HUES48 (cell line): ENCODE data around the gene ZNF830.

Experiments
- H3K27ac ChIP-seq: one replicate; pipeline ENCODE4 v1.7.0; 2013; ENCODE audit warnings: low read depth, low read length, inconsistent platforms
- H3K27me3 ChIP-seq: 2 replicates; pipeline ENCODE4 v1.6.1; 2013; ENCODE audit warnings: mild to moderate bottlenecking, low read length; ENCODE audit not compliant: control insufficient read depth, insufficient read depth
- H3K36me3 ChIP-seq: 2 replicates; pipeline ENCODE4 v1.6.1; 2013; ENCODE audit warnings: low read length; ENCODE audit not compliant: control insufficient read depth, insufficient read depth
- H3K4me1 ChIP-seq: 2 replicates; pipeline ENCODE4 v1.6.1; 2013; ENCODE audit warnings: mild to moderate bottlenecking, low read length; ENCODE audit not compliant: control insufficient read depth, insufficient read depth
- H3K4me3 ChIP-seq: 2 replicates; pipeline ENCODE4 v1.5.1; 2013; ENCODE audit warnings: mild to moderate bottlenecking, low read depth, low read length
- H3K9ac ChIP-seq: 2 replicates; pipeline ENCODE4 v1.6.1; 2013; ENCODE audit warnings: mild to moderate bottlenecking, low read depth, low read length, moderate library complexity
- H3K9me3 ChIP-seq: 2 replicates; pipeline ENCODE4 v1.6.1; 2013; ENCODE audit warnings: low read length; ENCODE audit not compliant: control insufficient read depth, insufficient read depth

The ZNF830 gene

DNA sequence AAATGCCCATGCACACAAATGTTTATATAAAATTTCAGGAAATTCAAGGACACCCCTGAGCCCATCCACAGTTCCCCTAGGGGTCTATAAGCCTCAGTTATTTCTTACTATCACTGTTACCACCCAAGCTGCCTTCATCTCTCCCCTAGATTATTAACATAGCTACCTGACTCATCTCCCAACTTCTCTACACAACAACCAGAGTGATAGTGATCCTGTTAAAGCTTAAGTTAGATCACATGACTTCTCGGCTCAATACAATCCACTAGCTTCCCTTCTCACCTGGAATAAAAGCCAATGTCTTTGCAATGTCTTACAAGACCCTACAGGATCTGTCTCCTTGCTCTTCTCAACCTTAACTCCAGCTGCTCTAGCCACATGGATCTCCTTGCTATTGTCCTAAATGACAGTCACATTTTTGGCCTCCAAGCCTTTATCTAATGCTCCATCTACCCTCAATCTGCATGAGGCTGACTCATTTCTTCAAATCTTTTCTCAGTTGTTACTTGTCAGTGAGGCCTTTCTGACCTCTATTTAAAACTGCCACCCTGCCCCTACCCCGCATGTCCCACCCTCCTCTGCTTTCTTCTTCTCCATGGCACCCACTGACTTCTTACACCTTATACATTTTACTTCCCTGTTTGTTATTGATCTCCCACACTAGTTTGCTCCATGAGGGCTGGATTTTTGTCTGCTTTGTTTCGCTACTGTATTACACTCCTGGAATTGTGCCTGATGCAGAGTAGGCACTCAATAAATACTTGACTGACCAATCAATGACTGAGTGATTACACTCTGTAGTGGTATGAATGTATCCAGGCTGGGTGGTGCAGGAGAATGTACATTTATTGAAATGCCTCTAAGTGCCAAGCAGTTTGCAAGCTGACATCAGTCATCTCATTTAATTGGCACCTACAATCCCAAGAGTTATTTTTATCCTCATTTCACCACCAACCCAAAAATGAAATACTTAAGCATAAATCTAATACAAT lies 13.8 kb downstream of the ZNF830 start:
- Histone ChIP-seq H3K4me1 (peaks cover 7% of the 10 kb centered on the region; the same call in 1 of the 2 replicates), H3K27ac (no peak overlapping the region), H3K36me3 (no peaks in the 10 kb centered on the region), H3K9me3 (no peaks in the 10 kb centered on the region), H3K27me3 (no peaks in the 10 kb centered on the region), H3K9ac (no peak overlapping the region), H3K4me3 (no peak overlapping the region)

DNA sequence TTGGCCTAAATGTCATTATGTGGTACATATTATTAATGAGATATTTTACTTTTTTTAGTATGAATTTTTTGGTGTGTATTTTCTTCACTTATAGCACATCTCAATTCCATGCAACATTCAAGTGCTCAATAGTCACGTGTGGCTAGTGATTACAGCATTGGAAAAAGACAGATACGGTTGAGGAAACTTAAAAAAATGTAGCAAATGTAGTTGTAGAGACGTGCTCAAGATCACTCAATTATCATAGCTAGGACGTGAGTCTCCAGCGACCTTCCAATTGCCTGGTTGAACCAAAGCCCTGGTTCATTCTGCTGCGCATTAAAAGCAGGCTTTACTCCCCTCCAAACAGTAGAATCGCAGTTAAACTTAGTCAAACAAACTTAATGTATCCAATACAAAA lies 17.8 kb downstream of the ZNF830 start:
- Histone ChIP-seq H3K36me3 (peaks cover 21% of the 10 kb centered on the region), H3K27ac (no peak overlapping the region), H3K27me3 (no peaks in the 10 kb centered on the region), H3K9ac (no peak overlapping the region), H3K4me1 (peaks cover 15% of the 10 kb centered on the region; the same call in 1 of the 2 replicates), H3K4me3 (peak overlapping the region; percentile 74; the same call in 1 of the 2 replicates), H3K9me3 (no peaks in the 10 kb centered on the region)

DNA sequence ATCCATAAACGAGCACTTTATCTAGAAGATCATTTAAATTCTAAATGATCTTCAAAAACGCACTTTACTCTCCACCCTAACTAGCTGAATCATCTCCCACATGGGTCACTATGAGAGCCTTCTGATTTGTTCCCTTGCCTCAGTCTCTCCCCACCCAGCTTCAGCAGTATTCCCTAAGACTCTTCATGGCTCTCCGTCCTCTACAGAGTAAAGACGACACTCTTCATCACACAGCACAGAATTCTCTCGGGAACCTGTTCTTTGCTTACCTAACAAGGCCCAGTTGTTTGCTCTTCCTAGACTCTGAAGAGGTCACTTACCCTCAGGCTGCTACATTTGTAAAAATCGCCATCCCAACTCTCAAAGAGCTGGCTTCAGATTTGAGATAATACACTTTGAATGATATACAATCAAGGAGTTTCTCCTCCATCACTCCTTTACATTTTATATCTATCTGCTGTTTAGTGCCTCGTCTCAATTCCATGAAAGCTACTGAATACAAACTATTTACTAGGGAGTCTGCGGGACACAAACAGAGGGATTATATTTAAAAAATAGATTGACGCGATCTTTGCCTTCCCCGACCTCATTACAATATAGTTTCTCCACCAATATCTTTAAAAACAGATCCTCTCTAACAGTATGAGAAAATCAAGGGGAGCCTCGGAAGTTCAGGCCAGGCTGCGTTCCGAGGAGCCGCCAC lies 18.5 kb downstream of the ZNF830 start:
- H3K9ac ChIP-seq: peak overlapping the region; percentile 98
- H3K27me3 ChIP-seq: no peaks in the 10 kb centered on the region
- H3K4me3 ChIP-seq: peak overlapping the region; percentile 74
- no peaks in the 10 kb centered on the region for H3K9me3 ChIP-seq
- H3K27ac ChIP-seq: peak overlapping the region; percentile 96
- H3K36me3 ChIP-seq: peaks cover 27% of the 10 kb centered on the region
- H3K4me1 ChIP-seq: peaks cover 15% of the 10 kb centered on the region; the same call in 1 of the 2 replicates

DNA sequence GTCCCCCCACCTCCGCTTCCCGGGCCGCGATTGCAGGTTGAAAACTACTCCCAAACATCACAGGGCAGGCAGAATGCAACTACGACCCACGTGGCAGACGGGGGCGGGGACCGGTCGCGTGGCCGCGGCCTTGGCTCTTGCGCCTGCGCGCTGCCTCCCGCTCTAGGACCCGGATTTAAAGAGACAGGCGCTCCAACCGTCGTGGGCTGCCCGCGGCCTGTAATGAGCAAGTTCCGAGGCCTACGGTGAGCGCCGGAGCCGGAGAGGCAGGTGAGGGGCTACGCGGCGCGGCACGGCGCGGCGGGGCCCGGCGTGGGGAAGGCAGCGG lies 19.0 kb downstream of the ZNF830 start, which contains the start of gene LIG3:
TSS of gene LIG3 (plus strand) at position 160 of the 328 bp plus-strand sequence. CDS start 2,494 bp downstream, outside the sequence.
- Histone ChIP-seq H3K9ac (peak within 1 kb of the TSS; percentile 98), H3K4me3 (peak within 1 kb of the TSS; percentile 74), H3K9me3 (no peaks in the 10 kb centered on the region), H3K27ac (peak within 1 kb of the TSS; percentile 96), H3K27me3 (no peaks in the 10 kb centered on the region), H3K4me1 (peaks cover 15% of the 10 kb centered on the region; the same call in 1 of the 2 replicates), H3K36me3 (peaks cover 32% of the 10 kb centered on the region)

DNA sequence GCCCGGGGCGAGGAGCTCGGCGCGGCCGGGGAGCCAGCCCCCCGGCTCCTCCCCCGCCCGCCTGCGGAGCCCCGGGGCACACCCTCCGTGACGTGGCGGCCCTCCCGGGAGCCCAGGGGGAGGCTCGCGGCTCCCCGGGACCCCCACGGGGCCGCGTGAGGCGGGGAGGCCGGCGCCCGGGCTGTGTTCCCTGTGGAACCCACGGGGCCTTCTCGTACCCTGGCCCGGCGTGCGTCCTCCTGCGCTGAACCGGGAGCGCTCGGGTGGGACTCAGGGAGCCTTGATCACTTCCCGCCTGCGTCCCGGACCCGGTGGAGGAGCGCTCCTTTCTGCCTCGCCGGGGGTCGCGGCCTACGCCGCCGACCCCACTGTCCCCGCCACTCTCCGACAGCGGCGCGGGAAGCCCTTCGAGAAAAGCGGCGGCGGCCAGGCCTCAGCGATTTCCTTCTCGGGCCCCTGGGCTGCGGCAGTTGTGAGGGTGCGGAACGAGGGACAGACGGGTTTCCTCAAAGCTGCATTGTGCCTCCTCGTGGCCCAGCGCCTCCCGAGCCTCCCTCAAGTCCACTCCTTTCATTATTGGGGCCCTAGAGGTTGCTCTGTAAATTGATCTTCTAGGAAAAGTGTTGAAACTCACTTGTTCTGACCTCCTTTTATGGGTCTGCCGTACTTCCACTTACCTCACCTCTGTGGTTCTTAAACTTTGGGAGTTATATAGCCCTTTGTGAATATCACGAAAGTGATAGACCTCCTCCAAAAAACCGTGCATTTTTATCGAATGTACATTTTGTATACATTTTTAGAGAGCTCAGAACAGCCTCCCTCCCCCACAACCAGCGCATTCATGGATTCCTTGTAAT lies 19.6 kb downstream of the ZNF830 start:
- Histone ChIP-seq H3K9me3 (no peaks in the 10 kb centered on the region), H3K9ac (peak overlapping the region; percentile 98), H3K27me3 (no peaks in the 10 kb centered on the region), H3K4me1 (peaks cover 15% of the 10 kb centered on the region; the same call in 1 of the 2 replicates), H3K36me3 (peaks cover 38% of the 10 kb centered on the region), H3K27ac (peak overlapping the region; percentile 96), H3K4me3 (peak overlapping the region; percentile 74)

DNA sequence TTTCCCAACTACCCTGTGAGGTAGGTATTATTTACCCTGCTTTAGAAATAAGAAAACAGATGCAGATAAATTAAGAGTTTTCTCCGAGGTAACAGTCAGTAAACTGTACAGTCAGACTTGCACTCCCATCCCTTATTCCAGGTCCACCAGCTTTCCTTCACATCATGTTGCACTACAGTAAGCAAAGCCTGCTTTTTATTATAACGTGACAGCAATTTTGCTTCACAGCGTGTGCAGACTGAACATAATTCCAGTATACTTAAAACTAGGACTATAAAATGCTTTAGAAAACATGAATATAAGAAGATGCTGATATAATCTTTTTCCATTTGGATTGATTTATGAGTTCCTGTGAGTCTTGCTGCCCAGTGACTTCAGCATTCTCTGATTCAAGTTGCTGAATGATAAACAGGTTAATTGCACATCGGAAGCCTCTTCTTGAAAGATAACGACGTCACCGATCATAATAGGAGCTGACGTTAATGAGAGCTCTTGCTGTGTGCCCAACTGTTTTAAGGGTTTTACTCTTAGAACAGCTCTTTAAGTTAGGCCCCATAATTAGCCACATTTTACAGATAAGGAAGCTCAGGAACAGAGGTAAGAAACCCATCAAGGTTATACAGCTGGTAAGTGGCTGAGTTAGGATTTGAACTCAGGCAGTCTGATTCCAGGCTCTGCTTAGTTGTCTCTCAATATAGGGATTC lies 20.4 kb downstream of the ZNF830 start:
- H3K27ac ChIP-seq: peak overlapping the region; percentile 96
- H3K4me1 ChIP-seq: peaks cover 15% of the 10 kb centered on the region; the same call in 1 of the 2 replicates

DNA sequence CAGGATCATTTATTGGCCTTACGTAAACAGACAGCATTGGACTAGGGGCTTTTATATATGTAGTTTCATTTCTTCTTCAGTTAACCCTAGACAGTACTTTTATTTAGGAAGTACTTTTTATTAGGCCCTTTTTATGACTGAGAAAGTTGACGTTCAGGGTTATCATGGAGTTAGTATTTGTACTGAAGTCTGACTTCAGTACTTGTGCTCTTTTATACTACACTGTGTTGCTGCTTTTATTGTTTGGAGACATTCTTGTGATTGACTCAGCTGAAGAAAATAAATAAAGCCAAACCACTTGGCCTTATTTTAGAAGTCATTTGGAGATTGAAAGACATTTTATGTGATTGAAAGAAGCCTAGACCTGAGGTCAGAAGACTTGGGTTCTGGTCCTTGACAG lies 25.9 kb downstream of the ZNF830 start:
- H3K36me3 ChIP-seq: peaks cover 92% of the 10 kb centered on the region

More for the DNA sequence above, 20.4 kb downstream of the ZNF830 start:
- Histone ChIP-seq H3K36me3 (peaks cover 44% of the 10 kb centered on the region), H3K4me3 (peak overlapping the region; percentile 74), H3K9ac (peak overlapping the region; percentile 98), H3K9me3 (no peaks in the 10 kb centered on the region), H3K27me3 (no peaks in the 10 kb centered on the region)

DNA sequence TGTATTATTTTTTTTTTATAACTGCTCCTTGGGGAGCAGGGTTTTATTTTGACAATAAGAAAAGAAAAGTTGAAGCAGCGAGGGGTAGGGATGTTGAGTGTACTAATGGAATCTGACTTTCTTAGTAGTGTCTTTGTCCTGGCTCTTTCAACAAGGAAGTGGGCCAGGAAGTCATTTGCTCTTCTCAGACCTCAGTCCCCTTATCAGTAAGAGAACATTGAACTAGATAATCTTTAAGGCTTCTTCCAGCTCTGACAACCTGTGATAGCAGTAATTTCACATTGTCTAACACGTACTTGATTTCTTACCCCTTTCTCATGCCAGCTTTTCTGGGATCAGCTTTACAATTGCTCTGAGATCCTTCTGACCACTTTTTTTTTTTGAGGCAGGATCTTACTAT lies 27.3 kb downstream of the ZNF830 start:
- Histone ChIP-seq H3K9ac (no peak overlapping the region), H3K27ac (no peak overlapping the region), H3K4me1 (no peaks in the 10 kb centered on the region), H3K27me3 (no peaks in the 10 kb centered on the region), H3K4me3 (no peak overlapping the region), H3K36me3 (peaks cover 95% of the 10 kb centered on the region), H3K9me3 (no peaks in the 10 kb centered on the region)

More for the DNA sequence above, 25.9 kb downstream of the ZNF830 start:
- Histone ChIP-seq H3K9me3 (no peaks in the 10 kb centered on the region), H3K27ac (no peak overlapping the region), H3K4me3 (no peak overlapping the region), H3K4me1 (no peaks in the 10 kb centered on the region), H3K27me3 (no peaks in the 10 kb centered on the region), H3K9ac (no peak overlapping the region)

DNA sequence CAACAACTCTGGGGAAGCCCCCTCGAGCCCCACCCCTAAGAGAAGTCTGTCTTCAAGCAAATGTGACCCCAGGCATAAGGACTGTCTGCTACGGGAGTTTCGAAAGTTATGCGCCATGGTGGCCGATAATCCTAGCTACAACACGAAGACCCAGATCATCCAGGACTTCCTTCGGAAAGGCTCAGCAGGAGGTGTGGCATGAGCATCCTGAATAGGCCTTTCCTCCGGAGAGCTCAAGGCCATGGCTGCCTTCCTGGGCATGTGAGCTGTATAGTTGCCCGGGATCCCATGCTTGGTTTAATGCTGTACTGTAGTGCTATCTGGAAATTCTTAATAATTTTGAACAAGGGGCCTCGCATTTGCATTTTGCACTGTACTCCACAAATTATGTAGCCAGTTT lies 28.1 kb downstream of the ZNF830 start:
- H3K27me3 ChIP-seq: no peaks in the 10 kb centered on the region
- H3K9ac ChIP-seq: no peak overlapping the region
- H3K27ac ChIP-seq: no peak overlapping the region
- no peak overlapping the region for H3K4me3 ChIP-seq
- no peaks in the 10 kb centered on the region for H3K4me1 ChIP-seq
- H3K9me3 ChIP-seq: no peaks in the 10 kb centered on the region
- H3K36me3 ChIP-seq: peaks cover 95% of the 10 kb centered on the region

DNA sequence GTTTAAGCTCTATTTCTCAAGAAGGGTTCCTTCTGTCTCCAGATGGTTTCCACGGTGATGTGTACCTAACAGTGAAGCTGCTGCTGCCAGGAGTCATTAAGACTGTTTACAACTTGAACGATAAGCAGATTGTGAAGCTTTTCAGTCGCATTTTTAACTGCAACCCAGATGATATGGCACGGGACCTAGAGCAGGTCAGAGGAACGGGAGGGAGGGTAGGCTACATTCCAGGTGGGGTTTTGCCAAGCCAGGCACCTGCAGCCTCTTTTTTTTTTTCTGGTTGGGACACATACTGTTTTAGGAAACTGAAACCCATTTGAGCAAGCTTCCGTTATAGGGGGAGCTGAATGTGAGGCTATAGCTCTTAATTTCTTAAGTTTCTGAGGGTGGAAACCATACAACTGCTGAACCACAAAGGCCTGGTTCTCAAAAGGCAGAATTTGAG lies 29.6 kb downstream of the ZNF830 start:
- Histone ChIP-seq H3K4me1 (no peaks in the 10 kb centered on the region), H3K27ac (no peak overlapping the region), H3K4me3 (no peak overlapping the region), H3K9me3 (no peaks in the 10 kb centered on the region), H3K36me3 (peaks cover 95% of the 10 kb centered on the region), H3K27me3 (no peaks in the 10 kb centered on the region), H3K9ac (no peak overlapping the region)
